ENCODE measurements around the gene NPL.

Gene NPL

GRCh38 chr1:182823220-182823619 is 33.6 kb downstream of the NPL start:
- DNase-seq: no peak

GRCh38 chr1:182826892-182827291 is 37.3 kb downstream of the NPL start:
- DNase-seq: no peak

GRCh38 chr1:182829285-182829932 is 39.8 kb downstream of the NPL start:
- no peak for DNase-seq

- DNase-seq: no peak
Measured at GRCh38 chr1:182833271-182833670, 43.7 kb downstream of the NPL start.

- no peak for DNase-seq
Measured at GRCh38 chr1:182834326-182834725, 44.8 kb downstream of the NPL start.

GRCh38 chr1:182835806-182836205 is 46.2 kb downstream of the NPL start:
- no peak for DNase-seq

- DNase-seq: peak; percentile 61
Measured at GRCh38 chr1:182839209-182840066, 49.9 kb downstream of the NPL start, which contains the start of gene DHX9. Gene DHX9, plus strand, starts transcription at chr1:182839347. Its CDS starts 3,220 bp downstream, at chr1:182842567.

- no peak for DNase-seq
Measured at GRCh38 chr1:182841368-182841988, 51.9 kb downstream of the NPL start.

- DNase-seq: no peak
Measured at GRCh38 chr1:182842265-182842664, 52.7 kb downstream of the NPL start.

GRCh38 chr1:182845379-182845778 is 55.8 kb downstream of the NPL start:
- no peak for DNase-seq

- no peak for DNase-seq
Measured at GRCh38 chr1:182845894-182846293, 56.3 kb downstream of the NPL start.

GRCh38 chr1:182847105-182847504 is 57.5 kb downstream of the NPL start:
- no peak for DNase-seq

- DNase-seq: no peak
Measured at GRCh38 chr1:182848736-182849135, 59.2 kb downstream of the NPL start.

GRCh38 chr1:182850319-182850718 is 60.7 kb downstream of the NPL start:
- no peak for DNase-seq

- no peak for DNase-seq
Measured at GRCh38 chr1:182851825-182852224, 62.3 kb downstream of the NPL start.

- DNase-seq: no peak
Measured at GRCh38 chr1:182855911-182856310, 66.3 kb downstream of the NPL start.

- DNase-seq: no peak
Measured at GRCh38 chr1:182857212-182857611, 67.6 kb downstream of the NPL start.

GRCh38 chr1:182860658-182861057 is 71.1 kb downstream of the NPL start:
- no peak for DNase-seq

GRCh38 chr1:182861994-182862393 is 72.4 kb downstream of the NPL start:
- DNase-seq: no peak

- DNase-seq: no peak
Measured at GRCh38 chr1:182862827-182863226, 73.3 kb downstream of the NPL start.

GRCh38 chr1:182863940-182864339 is 74.4 kb downstream of the NPL start:
- no peak for DNase-seq

- DNase-seq: no peak
Measured at GRCh38 chr1:182867861-182868260, 78.3 kb downstream of the NPL start.

- no peak for DNase-seq
Measured at GRCh38 chr1:182869241-182869666, 79.7 kb downstream of the NPL start.

GRCh38 chr1:182872881-182873280 is 83.3 kb downstream of the NPL start:
- no peak for DNase-seq

Data from NCI-H1436 treated with DMSO at 0.1 percent for 48 hours (cell line).